AG09309 (cell line): Measurements from ENCODE around the gene OR6M1.

Source experiments
- DNase-seq: peaks from one replicate; pipeline ENCODE4 v3.0.0-alpha.2; 2010; ENCODE audit warnings: low read depth
- H3K4me3 ChIP-seq: 2 replicates; pipeline ENCODE4 v1.5.1; 2011; ENCODE audit warnings: mild to moderate bottlenecking, low read depth, low read length, moderate library complexity; ENCODE audit not compliant: control insufficient read depth
- TF ChIP-seq, protein P1 (sequence below): IDR thresholded peaks from 2 replicates; pipeline ENCODE4 v1.5.1; 2011; ENCODE audit warnings: mild to moderate bottlenecking, low read depth, low read length, inconsistent platforms; ENCODE audit not compliant: insufficient read depth, control insufficient read depth; ENCODE audit errors: missing control alignments

The OR6M1 gene

DNA sequence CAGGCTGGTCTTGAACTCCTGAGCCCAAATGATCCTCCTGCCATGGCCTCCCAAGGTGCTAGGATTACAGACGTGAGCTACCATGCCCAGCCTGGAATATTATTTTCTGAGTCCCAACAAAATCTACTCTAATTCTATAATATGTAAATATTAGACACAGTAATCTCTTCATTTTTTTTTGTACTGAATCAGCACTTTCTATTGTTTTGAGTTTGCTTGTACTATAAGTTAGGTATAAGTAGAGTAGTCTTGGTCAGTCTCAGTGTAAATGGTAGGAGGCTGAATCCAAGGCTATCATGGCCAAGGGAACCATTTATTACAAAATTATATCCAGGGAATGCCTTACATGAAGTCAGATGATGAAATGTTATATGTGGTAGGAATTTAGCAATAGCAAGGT is 32.2 kb downstream of the OR6M1 start:
- TF ChIP-seq, protein P1, sequence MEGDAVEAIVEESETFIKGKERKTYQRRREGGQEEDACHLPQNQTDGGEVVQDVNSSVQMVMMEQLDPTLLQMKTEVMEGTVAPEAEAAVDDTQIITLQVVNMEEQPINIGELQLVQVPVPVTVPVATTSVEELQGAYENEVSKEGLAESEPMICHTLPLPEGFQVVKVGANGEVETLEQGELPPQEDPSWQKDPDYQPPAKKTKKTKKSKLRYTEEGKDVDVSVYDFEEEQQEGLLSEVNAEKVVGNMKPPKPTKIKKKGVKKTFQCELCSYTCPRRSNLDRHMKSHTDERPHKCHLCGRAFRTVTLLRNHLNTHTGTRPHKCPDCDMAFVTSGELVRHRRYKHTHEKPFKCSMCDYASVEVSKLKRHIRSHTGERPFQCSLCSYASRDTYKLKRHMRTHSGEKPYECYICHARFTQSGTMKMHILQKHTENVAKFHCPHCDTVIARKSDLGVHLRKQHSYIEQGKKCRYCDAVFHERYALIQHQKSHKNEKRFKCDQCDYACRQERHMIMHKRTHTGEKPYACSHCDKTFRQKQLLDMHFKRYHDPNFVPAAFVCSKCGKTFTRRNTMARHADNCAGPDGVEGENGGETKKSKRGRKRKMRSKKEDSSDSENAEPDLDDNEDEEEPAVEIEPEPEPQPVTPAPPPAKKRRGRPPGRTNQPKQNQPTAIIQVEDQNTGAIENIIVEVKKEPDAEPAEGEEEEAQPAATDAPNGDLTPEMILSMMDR = no peak
- H3K4me3 ChIP-seq = no peak overlapping the region
- DNase-seq = no peak

DNA sequence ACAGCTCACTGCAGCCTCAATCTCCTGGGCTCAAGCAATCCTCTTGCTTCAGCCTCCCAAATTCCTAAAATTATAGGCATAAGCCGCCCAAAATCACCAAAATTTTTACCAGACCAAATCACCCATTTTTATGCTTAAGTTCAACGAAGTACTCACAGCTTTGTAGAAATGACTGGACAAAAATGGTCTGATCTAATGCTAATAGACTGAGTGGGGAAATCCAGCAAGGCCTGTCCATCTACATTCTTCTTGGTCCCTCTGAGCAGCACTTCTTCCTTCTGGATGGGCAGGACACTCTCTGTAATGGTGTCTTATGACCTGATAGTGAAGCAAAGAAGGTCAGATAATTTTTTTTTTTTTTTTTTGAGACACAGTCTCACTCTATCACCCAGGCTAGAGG is 33.1 kb downstream of the OR6M1 start:
- TF ChIP-seq, protein P1 = no peak
- DNase-seq = no peak
- no peak overlapping the region for H3K4me3 ChIP-seq

DNA sequence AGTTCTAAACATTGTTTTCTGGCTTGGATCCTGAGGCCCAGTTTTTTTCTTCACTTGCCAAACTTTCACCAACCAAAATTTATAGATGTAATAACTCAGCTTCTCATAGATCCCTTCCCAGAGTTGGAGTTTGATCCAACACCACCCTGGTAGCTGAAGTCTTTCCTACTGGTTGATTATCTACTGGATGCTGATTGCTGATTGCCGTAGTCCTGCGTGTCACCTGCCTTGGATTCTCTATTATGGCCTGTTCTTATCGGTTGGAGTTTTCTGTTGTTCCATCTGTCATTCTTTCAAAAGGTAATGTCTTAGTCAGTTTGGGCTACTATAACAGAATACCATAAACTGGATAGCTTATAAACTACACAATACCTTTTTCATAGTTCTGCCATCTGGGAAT is 34.5 kb downstream of the OR6M1 start:
- no peak overlapping the region for H3K4me3 ChIP-seq
- no peak for DNase-seq
- TF ChIP-seq, protein P1 = no peak

DNA sequence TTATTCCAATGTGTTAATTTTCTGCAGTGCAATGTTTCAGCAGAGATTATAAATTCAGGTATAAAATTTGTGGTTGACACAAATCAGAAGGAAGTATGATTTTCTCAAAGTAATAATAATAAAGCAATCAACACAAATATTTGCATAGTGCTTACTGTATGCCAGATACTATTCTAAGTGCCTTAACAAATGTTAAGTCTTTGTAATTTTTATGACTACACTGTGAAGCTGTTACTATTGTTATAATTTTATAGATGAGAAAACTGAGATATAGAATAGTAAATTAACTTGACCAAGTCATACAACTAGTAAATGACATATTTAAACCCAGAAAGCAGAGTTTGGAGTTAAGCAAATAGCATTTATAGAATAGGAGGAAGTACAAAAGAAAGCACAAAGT is 35.4 kb downstream of the OR6M1 start:
- TF ChIP-seq, protein P1 = no peak
- H3K4me3 ChIP-seq = no peak overlapping the region
- DNase-seq = no peak

DNA sequence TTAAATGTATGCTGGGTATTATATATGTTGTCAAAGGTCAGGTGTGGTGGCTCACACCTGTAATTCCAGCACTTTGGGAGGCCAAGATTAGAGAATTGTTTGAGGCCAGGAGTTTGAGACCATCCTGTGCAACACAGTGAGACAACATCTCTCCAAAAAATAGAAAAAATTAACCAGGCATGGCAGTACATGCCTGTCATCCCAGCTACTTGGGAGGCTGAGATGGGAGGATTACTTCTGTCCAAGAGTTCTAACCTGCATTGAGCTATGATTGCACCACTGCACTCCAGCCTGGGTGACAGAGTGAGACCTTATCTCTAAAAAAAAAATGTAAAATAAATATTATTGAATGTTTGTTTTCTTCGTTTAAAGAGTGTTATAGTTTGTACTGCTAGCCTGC is 40.5 kb downstream of the OR6M1 start:
- TF ChIP-seq, protein P1 = no peak
- DNase-seq = no peak
- H3K4me3 ChIP-seq = no peak overlapping the region

DNA sequence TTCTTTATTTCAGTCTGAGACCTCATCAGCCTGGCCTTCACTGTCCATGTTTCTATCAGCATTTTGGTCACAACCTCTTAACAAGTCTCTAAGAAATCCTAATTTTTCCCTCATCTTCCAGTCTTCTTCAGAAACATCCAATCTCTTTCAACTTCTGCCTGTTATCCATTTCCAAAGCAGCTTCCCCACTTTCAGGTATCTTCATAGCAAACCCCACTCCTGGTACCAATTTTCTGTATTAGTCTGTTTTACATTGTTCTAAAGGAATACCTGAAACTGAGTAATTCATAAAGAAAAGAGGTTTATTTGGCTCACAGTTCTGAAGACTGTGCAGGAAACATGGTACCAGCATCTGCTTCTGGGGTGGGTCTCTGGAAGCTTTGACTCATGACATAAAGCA is 43.7 kb downstream of the OR6M1 start:
- TF ChIP-seq, protein P1 = no peak
- no peak overlapping the region for H3K4me3 ChIP-seq
- DNase-seq = no peak

DNA sequence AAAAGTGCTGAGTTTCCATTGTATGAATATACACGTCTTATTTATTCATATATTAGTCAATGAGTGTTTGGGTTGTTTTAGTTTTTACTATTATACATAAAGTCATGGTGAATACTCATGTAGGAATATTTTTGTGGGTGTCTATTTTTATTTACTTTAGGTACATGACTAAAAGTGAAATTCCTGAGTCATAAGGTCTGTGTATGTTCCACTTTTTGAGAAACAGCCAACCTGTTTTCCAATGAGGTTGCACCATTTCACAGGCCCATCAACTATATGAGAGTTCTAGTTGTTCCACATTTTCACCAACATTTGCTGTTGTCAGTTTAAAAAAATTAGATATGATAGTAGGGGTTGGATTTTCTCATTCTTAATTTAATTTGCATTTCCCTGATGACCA is 45.3 kb downstream of the OR6M1 start:
- no peak for DNase-seq
- no peak overlapping the region for H3K4me3 ChIP-seq
- TF ChIP-seq, protein P1 = no peak
